SK-N-SH (cell line): ENCODE data around the gene ROR2. TPM values are rescaled to one million over a fixed set of nuclear protein-coding genes. Genes with fewer than 3 reads are reported as not detected.

Experiments
- CTCF ChIA-PET: fragments of 300-600, 350-600 bp; formaldehyde crosslinking; extraction: SDS; loops from one replicate; lab custom pipeline; 2021; lab: Yijun Ruan, JAX
- POLR2A ChIA-PET: fragments of 350-600 bp; sonication (Branson Sonifier 250); formaldehyde crosslinking; extraction: SDS; loops from one replicate; lab custom pipeline; 2020; ENCODE audit warnings: antibody characterized with exemption, inconsistent platforms; lab: Yijun Ruan, JAX
- DNase-seq: peaks from one replicate; pipeline ENCODE4 v3.0.0; 2012
- H2AFZ ChIP-seq: fragments of 200-600 bp; sonication (generic); 2 replicates; pipeline ENCODE4 v1.8.1; 2016; ENCODE audit warnings: antibody characterized with exemption, mild to moderate bottlenecking, low read depth
- H3F3A ChIP-seq: fragments of 200-600 bp; sonication (generic); replicated peaks from 2 replicates; pipeline ENCODE3; 2016; ENCODE audit warnings: antibody characterized with exemption, mild to moderate bottlenecking; ENCODE audit not compliant: insufficient read depth
- H3K27ac ChIP-seq, 2 experiments: fragments of 200-500 bp in 1 of 2; fragments of 200-600 bp in 1 of 2; sonication (Bioruptor generic) in 1 of 2; sonication (generic), shearing (Covaris generic) in 1 of 2; 2 replicates each; pipeline versions ENCODE4 v1.5.1 to v1.6.1; 2014 to 2016; ENCODE audit warnings: low read depth in 2 of 2, inconsistent platforms in 1 of 2, low read length in 1 of 2, mild to moderate bottlenecking in 1 of 2, mixed read lengths in 1 of 2
- H3K27me3 ChIP-seq: fragments of 200-600 bp; sonication (generic), shearing (Covaris generic); 2 replicates; pipeline ENCODE4 v1.6.1; 2016; ENCODE audit warnings: mixed run types; ENCODE audit not compliant: insufficient read depth
- H3K36me3 ChIP-seq, 2 experiments: fragments of 200-500 bp in 1 of 2; fragments of 200-600 bp in 1 of 2; sonication (Bioruptor generic) in 1 of 2; sonication (generic) in 1 of 2; replicated peaks in 1 of 2; 2 replicates each; pipeline versions ENCODE3 to v1.5.1; 2014 to 2016; ENCODE audit warnings: low read length in 1 of 2, mild to moderate bottlenecking in 1 of 2; ENCODE audit not compliant: insufficient read depth in 2 of 2, control insufficient read depth in 1 of 2
- H3K4me1 ChIP-seq, 2 experiments: fragments of 200-500 bp in 1 of 2; fragments of 200-600 bp in 1 of 2; sonication (Bioruptor generic) in 1 of 2; sonication (generic), shearing (Covaris generic) in 1 of 2; 2 replicates each; pipeline versions ENCODE4 v1.5.1 to v1.6.1; 2014 to 2016; ENCODE audit warnings: low read depth in 1 of 2, low read length in 1 of 2, mixed run types in 1 of 2; ENCODE audit not compliant: insufficient read depth in 2 of 2, control insufficient read depth in 1 of 2
- H3K4me2 ChIP-seq: fragments of 200-600 bp; sonication (generic), shearing (Covaris generic); 2 replicates; pipeline ENCODE4 v1.6.1; 2017; ENCODE audit warnings: mixed run types
- H3K4me3 ChIP-seq, 2 experiments: fragments of 200-500 bp in 1 of 2; fragments of 200-600 bp in 1 of 2; sonication (Bioruptor generic) in 1 of 2; sonication (generic), shearing (Covaris generic) in 1 of 2; 2 replicates each; pipeline versions ENCODE4 v1.5.1 to v1.8.1; 2014 to 2016; ENCODE audit warnings: low read depth in 2 of 2, inconsistent platforms in 1 of 2, low read length in 1 of 2, mild to moderate bottlenecking in 1 of 2, mixed read lengths in 1 of 2, moderate library complexity in 1 of 2
- H3K79me2 ChIP-seq: fragments of 200-600 bp; sonication (generic); 2 replicates; pipeline ENCODE4 v1.8.1; 2017; ENCODE audit warnings: mild to moderate bottlenecking; ENCODE audit not compliant: insufficient read depth
- H3K9ac ChIP-seq: fragments of 200-600 bp; sonication (generic); 2 replicates; pipeline ENCODE4 v1.6.1; 2017; ENCODE audit warnings: mixed run types
- H3K9me2 ChIP-seq: fragments of 200-600 bp; sonication (generic); 2 replicates; pipeline ENCODE4 v1.6.1; 2017; ENCODE audit warnings: mixed run types
- H3K9me3 ChIP-seq: fragments of 200-600 bp; sonication (generic); 2 replicates; pipeline ENCODE4 v1.6.1; 2017; ENCODE audit warnings: mixed run types, mild to moderate bottlenecking, moderate library complexity
- H4K20me1 ChIP-seq: fragments of 200-600 bp; sonication (generic); 2 replicates; pipeline ENCODE4 v1.6.1; 2017; ENCODE audit warnings: mild to moderate bottlenecking, mixed run types; ENCODE audit not compliant: insufficient read depth
- EP300 ChIP-seq, 2 experiments: IDR thresholded peaks; 2 replicates each; pipeline versions ENCODE4 v1.4.0 to v1.6.1; 2012; ENCODE audit warnings: borderline replicate concordance in 1 of 2, low read depth in 1 of 2, low read length in 1 of 2
- EZH2phosphoT487 ChIP-seq: fragments of 200-600 bp; sonication (generic); IDR thresholded peaks from 2 replicates; pipeline ENCODE4 v1.6.1; 2017; ENCODE audit warnings: low read depth, mixed run types, mild to moderate bottlenecking, antibody characterized with exemption, moderate library complexity, borderline replicate concordance
- FOXJ3 ChIP-seq: sonication (generic); formaldehyde crosslinking; IDR thresholded peaks from 2 replicates; pipeline ENCODE4 v1.5.1; 2020; ENCODE audit warnings: mild to moderate bottlenecking, missing genetic modification reagents
- FOXM1 ChIP-seq: IDR thresholded peaks from 2 replicates; pipeline ENCODE4 v1.4.0; 2012; ENCODE audit warnings: low read depth, mild to moderate bottlenecking
- GATA2 ChIP-seq: sonication (generic); formaldehyde crosslinking; IDR thresholded peaks from 2 replicates; pipeline ENCODE4 v1.5.0; 2020; ENCODE audit warnings: mild to moderate bottlenecking, missing genetic modification reagents
- JUND ChIP-seq: IDR thresholded peaks from 2 replicates; pipeline ENCODE4 v1.4.0; 2012
- MEF2A ChIP-seq: IDR thresholded peaks from 2 replicates; pipeline ENCODE4 v1.4.0; 2012; ENCODE audit warnings: low read depth, borderline replicate concordance
- NFIC ChIP-seq: IDR thresholded peaks from 2 replicates; pipeline ENCODE4 v1.4.0; 2012; ENCODE audit warnings: borderline replicate concordance
- POLR2AphosphoS5 ChIP-seq: IDR thresholded peaks from 2 replicates; pipeline ENCODE4 v1.6.1; 2012; ENCODE audit warnings: low read depth, low read length
- RAD21 ChIP-seq: IDR thresholded peaks from 2 replicates; pipeline ENCODE4 v1.6.1; 2012; ENCODE audit warnings: mild to moderate bottlenecking, low read length
- RCOR1 ChIP-seq: fragments of 150-350 bp; IDR thresholded peaks from 2 replicates; pipeline ENCODE4 v1.6.1; 2017; ENCODE audit warnings: antibody characterized with exemption, low read length
- RFX5 ChIP-seq: IDR thresholded peaks from 2 replicates; pipeline ENCODE4 v1.6.1; 2012; ENCODE audit warnings: mild to moderate bottlenecking, improper control_type of control experiment, low read length
- RXRA ChIP-seq: IDR thresholded peaks from 2 replicates; pipeline ENCODE4 v1.4.0; 2012; ENCODE audit warnings: low read depth, mild to moderate bottlenecking, borderline replicate concordance
- SMC3 ChIP-seq: IDR thresholded peaks from 2 replicates; pipeline ENCODE4 v1.6.1; 2012; ENCODE audit warnings: low read depth, low read length, improper control_type of control experiment
- WGBS: methylation state at CpG from one replicate; pipeline ENCODE4 v1.1.6; 2017; ENCODE audit warnings: low lambda C conversion rate; 5-methylcytosine and 5-hydroxymethylcytosine counted together
- polyA plus RNA-seq, 3 experiments: library from polyadenylated mRNA; depleted of rRNA; stranded (reverse); fragments of >200 nt; gene quantifications; 2 replicates each; pipeline ENCODE4 v1.2.3, GENCODE V29; 2012
- TF ChIP-seq, protein P1 (sequence below): IDR thresholded peaks from 2 replicates; pipeline ENCODE4 v1.4.0; 2012; ENCODE audit warnings: low read depth, borderline replicate concordance
- TF ChIP-seq, protein P2 (sequence below): fragments of 150-350 bp; IDR thresholded peaks from 2 replicates; pipeline ENCODE4 v1.6.1; 2017; ENCODE audit warnings: antibody characterized with exemption, low read length, low read depth, borderline replicate concordance
- TF ChIP-seq, protein P3 (sequence below): IDR thresholded peaks from 2 replicates; pipeline ENCODE4; 2012

ROR2 gene
- polyA plus RNA-seq, 1 of the 3 experiments (the other 2 are of a cell fraction) = 0.43 TPM

DNA sequence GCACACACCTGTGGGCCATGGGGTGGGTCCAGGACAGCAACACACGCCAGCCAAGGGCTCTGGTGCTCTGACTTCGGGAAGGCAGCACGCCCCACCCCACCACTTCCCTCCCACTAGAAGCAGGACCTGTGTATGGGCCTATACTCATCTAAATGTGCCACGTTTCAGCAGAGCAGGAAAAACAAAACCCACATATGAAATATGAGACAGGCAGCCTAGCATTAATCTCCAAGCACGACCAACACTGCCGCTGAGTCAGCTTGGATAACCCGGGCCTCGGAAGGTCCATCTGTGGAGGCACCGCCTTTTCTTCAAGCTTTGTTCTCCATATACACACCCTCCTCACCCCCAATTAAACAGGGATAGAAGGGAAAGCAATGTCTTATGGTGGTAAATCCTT, 203.1 kb downstream of the ROR2 start:
- Histone ChIP-seq H3K27me3 (peaks cover 5% of the 10 kb centered on the region; the same call in 1 of the 2 replicates), H3K9me2 (no peaks in the 10 kb centered on the region), H3K27ac (no peak overlapping the region), H3K9ac (no peak overlapping the region), H3K79me2 (no peaks in the 10 kb centered on the region), H4K20me1 (no peaks in the 10 kb centered on the region), H3K4me3 (no peak overlapping the region), H2AFZ (no peak overlapping the region), H3F3A (no peaks in the 10 kb centered on the region), H3K4me2 (no peak overlapping the region), H3K4me1 (peaks cover 0 to 8% of the 10 kb centered on the region in 2 experiments; a peak in 1 of 4 replicates), H3K9me3 (no peaks in the 10 kb centered on the region), H3K36me3 (no peaks in the 10 kb centered on the region)
- CTCF ChIA-PET = interaction anchor here (0.9 to 2.1 kb wide), 5 partner anchors 11 to 207 kb away, joined by 3 to 14 read pairs (median 4); partner anchors contain the start of gene ROR2
- DNase-seq = no peak
- TF ChIP-seq FOXM1 (no peak), POLR2AphosphoS5 (no peak), EP300 (IDR thresholded peaks at IDR 0.05; ENCODE audit: borderline replicate concordance in 1 of 2, low read depth in 1 of 2, low read length in 1 of 2) (no peak), NFIC (no peak), MEF2A (no peak), SMC3 (no peak), FOXJ3 (CRISPR knock-in tag) (no peak), GATA2 (CRISPR knock-in tag) (no peak), RXRA (no peak), RCOR1 (no peak), EZH2phosphoT487 (no peak)
- TF ChIP-seq, protein P1, sequence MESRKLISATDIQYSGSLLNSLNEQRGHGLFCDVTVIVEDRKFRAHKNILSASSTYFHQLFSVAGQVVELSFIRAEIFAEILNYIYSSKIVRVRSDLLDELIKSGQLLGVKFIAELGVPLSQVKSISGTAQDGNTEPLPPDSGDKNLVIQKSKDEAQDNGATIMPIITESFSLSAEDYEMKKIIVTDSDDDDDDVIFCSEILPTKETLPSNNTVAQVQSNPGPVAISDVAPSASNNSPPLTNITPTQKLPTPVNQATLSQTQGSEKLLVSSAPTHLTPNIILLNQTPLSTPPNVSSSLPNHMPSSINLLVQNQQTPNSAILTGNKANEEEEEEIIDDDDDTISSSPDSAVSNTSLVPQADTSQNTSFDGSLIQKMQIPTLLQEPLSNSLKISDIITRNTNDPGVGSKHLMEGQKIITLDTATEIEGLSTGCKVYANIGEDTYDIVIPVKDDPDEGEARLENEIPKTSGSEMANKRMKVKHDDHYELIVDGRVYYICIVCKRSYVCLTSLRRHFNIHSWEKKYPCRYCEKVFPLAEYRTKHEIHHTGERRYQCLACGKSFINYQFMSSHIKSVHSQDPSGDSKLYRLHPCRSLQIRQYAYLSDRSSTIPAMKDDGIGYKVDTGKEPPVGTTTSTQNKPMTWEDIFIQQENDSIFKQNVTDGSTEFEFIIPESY = no peak
- TF ChIP-seq, protein P2, sequence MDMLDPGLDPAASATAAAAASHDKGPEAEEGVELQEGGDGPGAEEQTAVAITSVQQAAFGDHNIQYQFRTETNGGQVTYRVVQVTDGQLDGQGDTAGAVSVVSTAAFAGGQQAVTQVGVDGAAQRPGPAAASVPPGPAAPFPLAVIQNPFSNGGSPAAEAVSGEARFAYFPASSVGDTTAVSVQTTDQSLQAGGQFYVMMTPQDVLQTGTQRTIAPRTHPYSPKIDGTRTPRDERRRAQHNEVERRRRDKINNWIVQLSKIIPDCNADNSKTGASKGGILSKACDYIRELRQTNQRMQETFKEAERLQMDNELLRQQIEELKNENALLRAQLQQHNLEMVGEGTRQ = no peak
- TF ChIP-seq, protein P3, sequence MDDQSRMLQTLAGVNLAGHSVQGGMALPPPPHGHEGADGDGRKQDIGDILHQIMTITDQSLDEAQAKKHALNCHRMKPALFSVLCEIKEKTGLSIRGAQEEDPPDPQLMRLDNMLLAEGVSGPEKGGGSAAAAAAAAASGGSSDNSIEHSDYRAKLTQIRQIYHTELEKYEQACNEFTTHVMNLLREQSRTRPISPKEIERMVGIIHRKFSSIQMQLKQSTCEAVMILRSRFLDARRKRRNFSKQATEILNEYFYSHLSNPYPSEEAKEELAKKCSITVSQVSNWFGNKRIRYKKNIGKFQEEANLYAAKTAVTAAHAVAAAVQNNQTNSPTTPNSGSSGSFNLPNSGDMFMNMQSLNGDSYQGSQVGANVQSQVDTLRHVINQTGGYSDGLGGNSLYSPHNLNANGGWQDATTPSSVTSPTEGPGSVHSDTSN = no peak
- POLR2A ChIA-PET = no interaction called here
- WGBS = 66% methylated on average over 9 of the region's 9 CpGs

DNA sequence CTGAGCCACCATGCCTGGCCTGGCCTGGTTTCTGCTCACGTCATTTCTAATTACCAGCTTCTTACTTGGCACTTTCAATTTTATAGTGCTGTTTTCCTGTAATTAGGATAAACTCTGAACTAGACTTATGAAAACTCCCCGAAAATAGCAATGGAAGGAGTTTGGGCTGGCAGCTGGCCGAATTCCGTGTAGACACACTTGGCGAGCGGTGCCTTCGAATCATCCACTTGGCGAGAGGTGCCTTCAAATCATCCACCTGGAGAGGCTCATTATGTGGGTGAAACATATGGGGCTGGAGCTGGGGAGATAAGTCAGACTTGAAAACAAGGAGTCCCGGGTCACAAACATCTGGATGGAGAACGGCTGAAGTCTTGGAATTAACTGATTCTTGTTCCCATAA, 203.7 kb downstream of the ROR2 start:
- H4K20me1 ChIP-seq = no peaks in the 10 kb centered on the region
- H3K27ac ChIP-seq = no peak overlapping the region
- H3K9me2 ChIP-seq = no peaks in the 10 kb centered on the region
- no peak overlapping the region for H3K9ac ChIP-seq
- ChIA-PET POLR2A (no interaction called here), CTCF (interaction anchor here (0.9 to 2.1 kb wide), 4 partner anchors 12 to 208 kb away, joined by 3 to 14 read pairs (median 4); partner anchors contain the start of gene ROR2)
- no peak overlapping the region for H3K4me3 ChIP-seq
- peaks cover 0 to 8% of the 10 kb centered on the region in 2 experiments; a peak in 1 of 4 replicates for H3K4me1 ChIP-seq
- no peaks in the 10 kb centered on the region for H3F3A ChIP-seq
- H2AFZ ChIP-seq = no peak overlapping the region
- no peaks in the 10 kb centered on the region for H3K36me3 ChIP-seq
- no peak for DNase-seq
- H3K27me3 ChIP-seq = peaks cover 5% of the 10 kb centered on the region; the same call in 1 of the 2 replicates
- H3K4me2 ChIP-seq = no peak overlapping the region
- WGBS = 72% methylated on average over 10 of the region's 10 CpGs
- H3K79me2 ChIP-seq = no peaks in the 10 kb centered on the region
- no peaks in the 10 kb centered on the region for H3K9me3 ChIP-seq
- TF ChIP-seq RFX5 (no peak), JUND (no peak), RCOR1 (no peak), RAD21 (no peak), GATA2 (CRISPR knock-in tag) (no peak), SMC3 (no peak), EZH2phosphoT487 (no peak), FOXJ3 (CRISPR knock-in tag) (no peak), POLR2AphosphoS5 (no peak), MEF2A (no peak)
- TF ChIP-seq, protein P1 = no peak
- TF ChIP-seq, protein P2 = no peak
- TF ChIP-seq, protein P3 = no peak
